Uterus (tissue), 4 donors: ENCODE results near the gene SMIM34. TPM values are rescaled to one million over a fixed set of nuclear protein-coding genes. Genes with fewer than 3 reads are reported as not detected.

Experiments used
- DNase-seq, 2 donors: peaks; one replicate each; pipeline ENCODE4 v3.0.0-alpha.2; 2019 to 2020
- H3K27ac ChIP-seq, 2 donors: fragments of 200-600 bp; sonication (generic); 1 replicate in 1 of 2; 2 replicates in 1 of 2; pipeline ENCODE4 v1.5.1; 2016 to 2018
- H3K27me3 ChIP-seq, 2 donors: fragments of 200-600 bp; sonication (generic); one replicate each; pipeline ENCODE4 v1.5.1; 2018 to 2019; ENCODE audit warnings: control low read depth in 1 of 2
- H3K36me3 ChIP-seq, 2 donors: fragments of 200-600 bp; sonication (generic); one replicate each; pipeline ENCODE4 v1.5.1; 2019; ENCODE audit warnings: control low read depth in 1 of 2
- H3K4me1 ChIP-seq, 2 donors: fragments of 200-600 bp; sonication (generic); one replicate each; pipeline ENCODE4 v1.5.1; 2018 to 2019; ENCODE audit warnings: control low read depth in 1 of 2
- H3K4me3 ChIP-seq, 2 donors: fragments of 200-600 bp; sonication (generic); 1 replicate in 1 of 2; 2 replicates in 1 of 2; pipeline ENCODE4 v1.5.1; 2018 to 2019; ENCODE audit warnings: mild to moderate bottlenecking in 1 of 2
- H3K9me3 ChIP-seq, 2 donors: fragments of 200-600 bp; sonication (generic); one replicate each; pipeline ENCODE4 v1.5.1; 2019; ENCODE audit warnings: control low read depth in 1 of 2
- POLR2A ChIP-seq, 2 donors: fragments of 450-650 bp; IDR thresholded peaks; one replicate each; pipeline ENCODE4 v1.6.1; 2016; ENCODE audit warnings: antibody characterized with exemption in 2 of 2, mild to moderate bottlenecking in 1 of 2, moderate library complexity in 1 of 2
- intact Hi-C: fragments of 100-400 bp; cut with DNase I; formaldehyde crosslinking; loops from one replicate; pipeline ENCODE4 v1.15.1; 2023; ENCODE audit warnings: low total_unique reads
- small RNA-seq: library from RNA; depleted of rRNA; stranded (forward); fragments of <200 nt; gene quantifications from one replicate; pipeline ENCODE3, GENCODE V24; 2016
- total RNA-seq, 4 donors: library from RNA; depleted of rRNA in 3 of 4; stranded (reverse); fragments of >200 nt in 3 of 4; gene quantifications; one replicate each; pipeline versions ENCODE4 v1.1.0 to v1.2.4, GENCODE V29; 2014 to 2023
- TF ChIP-seq, protein P1 (sequence below), 4 experiments: fragments of 200-600 bp in 2 of 4; fragments of 450-650 bp in 2 of 4; sonication (generic) in 2 of 4; IDR thresholded peaks; one replicate each; pipeline ENCODE4 v1.5.1; 2016 to 2019; ENCODE audit warnings: antibody characterized with exemption in 4 of 4, mild to moderate bottlenecking in 2 of 4, moderate library complexity in 1 of 4
- donor health status: DM: yes; HTN: yes; CAD: no.

SMIM34 gene
- total RNA-seq, 4 donors from 2014 or later: 0.35 TPM; not detected in 3

DNA sequence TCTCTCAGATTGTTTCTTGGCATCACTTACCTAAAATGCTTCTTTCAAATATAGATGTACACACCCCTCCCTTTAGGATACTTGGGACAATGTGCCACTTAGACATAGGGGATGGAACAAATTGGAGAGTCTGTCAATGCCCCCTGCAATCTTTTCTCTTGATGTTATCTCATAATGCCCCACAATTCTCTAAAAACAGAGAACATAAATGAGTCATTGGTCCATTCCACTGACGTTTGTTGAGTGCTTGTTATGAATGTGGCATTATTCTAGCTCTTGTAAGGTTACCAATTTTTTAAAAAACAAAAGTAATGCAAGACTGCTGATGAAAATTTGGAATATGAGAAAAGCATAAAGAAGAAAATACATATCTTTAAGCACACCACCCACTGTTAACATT, 54.0 kb downstream of the SMIM34 start:
- H3K36me3 ChIP-seq: no peaks in the 10 kb centered on the region
- no peak overlapping the region for H3K4me3 ChIP-seq
- no peaks in the 10 kb centered on the region for H3K4me1 ChIP-seq
- no peak for DNase-seq
- no peaks in the 10 kb centered on the region for H3K27me3 ChIP-seq
- no peaks in the 10 kb centered on the region for H3K9me3 ChIP-seq
- H3K27ac ChIP-seq: no peak overlapping the region
- intact Hi-C loops: no loop called here
- TF ChIP-seq, protein P1, sequence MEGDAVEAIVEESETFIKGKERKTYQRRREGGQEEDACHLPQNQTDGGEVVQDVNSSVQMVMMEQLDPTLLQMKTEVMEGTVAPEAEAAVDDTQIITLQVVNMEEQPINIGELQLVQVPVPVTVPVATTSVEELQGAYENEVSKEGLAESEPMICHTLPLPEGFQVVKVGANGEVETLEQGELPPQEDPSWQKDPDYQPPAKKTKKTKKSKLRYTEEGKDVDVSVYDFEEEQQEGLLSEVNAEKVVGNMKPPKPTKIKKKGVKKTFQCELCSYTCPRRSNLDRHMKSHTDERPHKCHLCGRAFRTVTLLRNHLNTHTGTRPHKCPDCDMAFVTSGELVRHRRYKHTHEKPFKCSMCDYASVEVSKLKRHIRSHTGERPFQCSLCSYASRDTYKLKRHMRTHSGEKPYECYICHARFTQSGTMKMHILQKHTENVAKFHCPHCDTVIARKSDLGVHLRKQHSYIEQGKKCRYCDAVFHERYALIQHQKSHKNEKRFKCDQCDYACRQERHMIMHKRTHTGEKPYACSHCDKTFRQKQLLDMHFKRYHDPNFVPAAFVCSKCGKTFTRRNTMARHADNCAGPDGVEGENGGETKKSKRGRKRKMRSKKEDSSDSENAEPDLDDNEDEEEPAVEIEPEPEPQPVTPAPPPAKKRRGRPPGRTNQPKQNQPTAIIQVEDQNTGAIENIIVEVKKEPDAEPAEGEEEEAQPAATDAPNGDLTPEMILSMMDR (IDR thresholded peaks at IDR 0.05): no peak
- TF ChIP-seq POLR2A (IDR thresholded peaks at IDR 0.05): no peak

Small RNA genes within 50 kb of the gene (small RNA-seq; reads per million reads assigned to genes)
- not detected for gene RF00614

Other genes starting within 250 kb of the SMIM34 start
- gene KCNE2, start 59.9 kb downstream of the SMIM34 start, total RNA-seq: under 1 TPM in 1 of 4 donors, not detected in 3; 0.85 TPM
- 10 to 100 TPM in 2 of 4 donors, 1 to 10 TPM in 1, not detected in 1; 8.2 to 16.0 (median 12.3) TPM for gene SMIM11, start 48.4 kb downstream of the SMIM34 start, total RNA-seq
- 1 to 10 TPM in 2 of 4 donors, under 1 TPM in 1, not detected in 1; 0.98 to 2.1 (median 1.0) TPM for gene KCNE1, start 88.3 kb upstream of the SMIM34 start, total RNA-seq
- gene RCAN1, start 191.2 kb upstream of the SMIM34 start, total RNA-seq: 10 to 100 TPM; 12.4 to 22.5 (median 16.5) TPM
- under 1 TPM; under 0.01 to 0.69 (median 0.38) TPM for gene CLIC6, start 245.0 kb upstream of the SMIM34 start, total RNA-seq